Keratinocyte (primary cell): ENCODE data around the gene PIGO.

Experiments
- CTCF ChIP-seq, 3 experiments: IDR thresholded peaks in 1 of 3; conservative IDR thresholded peaks in 1 of 3; optimal IDR thresholded peaks in 1 of 3; 2 replicates in 2 of 3; 3 replicates in 1 of 3; pipeline versions ENCODE3 to v1.5.1; 2011; ENCODE audit warnings: low read length in 3 of 3, mild to moderate bottlenecking in 3 of 3, moderate library complexity in 2 of 3, control low read depth in 1 of 3, inconsistent platforms in 1 of 3; ENCODE audit not compliant: insufficient read depth in 2 of 3; ENCODE audit errors: extremely low read depth in 1 of 3
- EZH2 ChIP-seq: IDR thresholded peaks from one replicate; pipeline ENCODE4 v1.6.1; 2012; ENCODE audit warnings: inconsistent platforms, mild to moderate bottlenecking, low read length, moderate library complexity

- TF ChIP-seq CTCF (optimal IDR thresholded peaks at IDR 0.05 in 1 of 3, IDR thresholded peaks at IDR 0.05 in 1 of 3, conservative IDR thresholded peaks at IDR 0.05 in 1 of 3; ENCODE audit: extremely low read depth in 1 of 3, insufficient read depth in 2 of 3, low read length in 3 of 3) (no peak), EZH2 (no peak)
Observed at GRCh38 chr9:35108946-35109575, 12.7 kb upstream of the PIGO start.
